Esophagus muscularis mucosa (tissue), 4 donors: ENCODE results near the gene FBXO10. TPM values are rescaled to one million over a fixed set of nuclear protein-coding genes. Genes with fewer than 3 reads are reported as not detected.

Experiments
- DNase-seq: peaks from one replicate; pipeline ENCODE4 v3.0.0-alpha.2; 2017; ENCODE audit errors: extremely low spot score
- H3K27ac ChIP-seq, 4 donors: fragments of 200-600 bp; sonication (generic); replicated peaks in 1 of 4; 1 replicate in 3 of 4; 2 replicates in 1 of 4; pipeline ENCODE4 v1.5.1; 2016 to 2019; ENCODE audit warnings: mild to moderate bottlenecking in 1 of 4
- H3K27me3 ChIP-seq, 4 donors: fragments of 200-600 bp; sonication (generic); one replicate each; pipeline versions ENCODE4 v1.5.1 to v1.6.0; 2016 to 2019
- H3K36me3 ChIP-seq, 4 donors: fragments of 200-600 bp; sonication (generic); one replicate each; pipeline ENCODE4 v1.5.1; 2016 to 2019
- H3K4me1 ChIP-seq, 4 donors: fragments of 200-600 bp; sonication (generic); one replicate each; pipeline ENCODE4 v1.5.1; 2016 to 2019
- H3K4me3 ChIP-seq, 4 donors: fragments of 200-600 bp; sonication (generic); 1 replicate in 2 of 4; 2 replicates in 2 of 4; pipeline ENCODE4 v1.5.1; 2016 to 2019; ENCODE audit warnings: mild to moderate bottlenecking in 4 of 4, moderate library complexity in 1 of 4
- H3K9me3 ChIP-seq, 4 donors: fragments of 200-600 bp; sonication (generic); 1 replicate in 3 of 4; 2 replicates in 1 of 4; pipeline ENCODE4 v1.5.1; 2016 to 2019
- CTCF ChIP-seq, 3 experiments: fragments of 200-600 bp in 2 of 3; fragments of 450-650 bp in 1 of 3; sonication (generic) in 2 of 3; IDR thresholded peaks; one replicate each; pipeline ENCODE4 v1.5.1; 2017 to 2019; ENCODE audit warnings: antibody characterized with exemption in 3 of 3, mild to moderate bottlenecking in 2 of 3, moderate library complexity in 1 of 3
- EP300 ChIP-seq: sonication (generic); formaldehyde crosslinking; IDR thresholded peaks from one replicate; pipeline ENCODE4 v1.6.1; 2017; ENCODE audit warnings: antibody characterized with exemption
- POLR2A ChIP-seq: fragments of 450-650 bp; IDR thresholded peaks from one replicate; pipeline ENCODE4 v1.6.1; 2017; ENCODE audit warnings: antibody characterized with exemption, moderate library complexity, mild to moderate bottlenecking, low read depth
- POLR2AphosphoS5 ChIP-seq, 2 donors: sonication (generic); formaldehyde crosslinking; IDR thresholded peaks; one replicate each; pipeline ENCODE4 v1.6.1; 2017; ENCODE audit warnings: antibody characterized with exemption in 2 of 2
- WGBS: methylation state at CpG from one replicate; pipeline ENCODE4 v1.1.5; 2018; 5-methylcytosine and 5-hydroxymethylcytosine counted together
- intact Hi-C: fragments of 100-400 bp; cut with DNase I; formaldehyde crosslinking; loops from one replicate; pipeline ENCODE4 v1.15.1; 2023
- total RNA-seq, 4 donors: library from RNA; depleted of rRNA; stranded (reverse); fragments of >200 nt; gene quantifications; one replicate each; pipeline versions ENCODE4 v1.1.0 to v1.2.1, GENCODE V29; 2016

Gene FBXO10
- total RNA-seq, 4 donors from 2014 or later = 5.5 to 11.2 (median 9.0) TPM

- no peaks in the 10 kb centered on the region for H3K9me3 ChIP-seq
- no peak for DNase-seq
- intact Hi-C loops = no loop called here
- no peak overlapping the region for H3K4me3 ChIP-seq
- peaks cover 0 to 8% (median 2%) of the 10 kb centered on the region in 4 donors for H3K4me1 ChIP-seq
- WGBS = 88% methylated on average over 3 of the region's 3 CpGs
- peaks cover 13 to 69% (median 50%) of the 10 kb centered on the region in 4 donors for H3K36me3 ChIP-seq
- H3K27ac ChIP-seq = no peak overlapping the region
- no peaks in the 10 kb centered on the region for H3K27me3 ChIP-seq
- TF ChIP-seq POLR2A (no peak), POLR2AphosphoS5 (IDR thresholded peaks at IDR 0.05) (no peak), CTCF (IDR thresholded peaks at IDR 0.05) (no peak), EP300 (no peak)
Measured at GRCh38 chr9:37583522-37584121, 7.4 kb upstream of the FBXO10 start.

- no peaks in the 10 kb centered on the region for H3K9me3 ChIP-seq
- 71% methylated on average over 6 of the region's 6 CpGs for WGBS
- peaks cover 13 to 60% (median 40%) of the 10 kb centered on the region in 4 donors for H3K36me3 ChIP-seq
- H3K4me1 ChIP-seq = peaks cover 0 to 8% (median 2%) of the 10 kb centered on the region in 4 donors
- DNase-seq = no peak
- TF ChIP-seq POLR2AphosphoS5 (IDR thresholded peaks at IDR 0.05) (no peak), CTCF (IDR thresholded peaks at IDR 0.05) (peak; percentile 67 to 79 (median 67)), EP300 (no peak), POLR2A (no peak)
- no peak overlapping the region for H3K4me3 ChIP-seq
- no peak overlapping the region for H3K27ac ChIP-seq
- H3K27me3 ChIP-seq = no peaks in the 10 kb centered on the region
- intact Hi-C loops = no loop called here
Measured at GRCh38 chr9:37582548-37583157, 6.5 kb upstream of the FBXO10 start.

GRCh38 chr9:37575511-37575914 lies 667 bp downstream of the FBXO10 start:
- 3% methylated on average over 5 of the region's 5 CpGs for WGBS
- Histone ChIP-seq H3K27me3 (no peaks in the 10 kb centered on the region), H3K4me1 (peaks cover 20 to 34% (median 30%) of the 10 kb centered on the region in 4 donors), H3K9me3 (no peaks in the 10 kb centered on the region), H3K27ac (peak overlapping the region; percentile 91 to 96 (median 92)), H3K4me3 (peak overlapping the region; percentile 76 to 86 (median 84)), H3K36me3 (peaks cover 0 to under 1% (median 0%) of the 10 kb centered on the region in 4 donors)
- intact Hi-C loops = loop anchor here (5.0 kb wide), 1 partner anchor 88 kb away; the partner anchor contains the start of gene POLR1E
- no peak for DNase-seq
- TF ChIP-seq EP300 = no peak

- intact Hi-C loops = loop anchor here (5.0 kb wide), 1 partner anchor 88 kb away; the partner anchor contains the start of gene POLR1E
- Histone ChIP-seq H3K36me3 (no peaks in the 10 kb centered on the region), H3K27me3 (no peaks in the 10 kb centered on the region), H3K27ac (peak overlapping the region; percentile 91 to 96 (median 92)), H3K4me1 (peaks cover 20 to 34% (median 30%) of the 10 kb centered on the region in 4 donors), H3K9me3 (no peaks in the 10 kb centered on the region), H3K4me3 (peak overlapping the region; percentile 76 to 86 (median 84))
- TF ChIP-seq POLR2AphosphoS5 (IDR thresholded peaks at IDR 0.05) = no peak
- TF ChIP-seq EP300 = no peak
- TF ChIP-seq POLR2A = no peak
- no peak for TF ChIP-seq CTCF (IDR thresholded peaks at IDR 0.05)
- 48% methylated on average over 5 of the region's 5 CpGs for WGBS
- DNase-seq = no peak
Measured at GRCh38 chr9:37575001-37575400, 1.2 kb downstream of the FBXO10 start.

GRCh38 chr9:37574241-37574721 lies 1.9 kb downstream of the FBXO10 start:
- 49% methylated on average over 5 of the region's 5 CpGs for WGBS
- Histone ChIP-seq H3K27ac (peak overlapping the region; percentile 91 to 96 (median 92)), H3K36me3 (no peaks in the 10 kb centered on the region), H3K9me3 (no peaks in the 10 kb centered on the region), H3K4me3 (no peak overlapping the region), H3K27me3 (no peaks in the 10 kb centered on the region), H3K4me1 (peaks cover 20 to 34% (median 30%) of the 10 kb centered on the region in 4 donors)
- intact Hi-C loops = no loop called here
- TF ChIP-seq CTCF (IDR thresholded peaks at IDR 0.05) (no peak), POLR2A (no peak), EP300 (no peak), POLR2AphosphoS5 (IDR thresholded peaks at IDR 0.05) (no peak)
- DNase-seq = no peak
